GM12875 (cell line): ENCODE measurements around the gene KLF11.

ENCODE experiments used
- H3K4me3 ChIP-seq: one replicate; pipeline ENCODE4 v1.5.1; 2011; ENCODE audit warnings: low read depth, low read length, control low read depth
- CTCF ChIP-seq: IDR thresholded peaks from 2 replicates; pipeline ENCODE4 v1.5.1; 2011; ENCODE audit warnings: low read depth, mild to moderate bottlenecking, control low read depth, inconsistent platforms, low read length, moderate library complexity, borderline replicate concordance; ENCODE audit not compliant: insufficient read depth

KLF11 gene

GRCh38 chr2:10083692-10084211 is 40.4 kb downstream of the KLF11 start:
- no peak overlapping the region for H3K4me3 ChIP-seq
- no peak for TF ChIP-seq CTCF

GRCh38 chr2:10084223-10084865 is 41.0 kb downstream of the KLF11 start:
- no peak for TF ChIP-seq CTCF
- no peak overlapping the region for H3K4me3 ChIP-seq

- no peak for TF ChIP-seq CTCF
- H3K4me3 ChIP-seq, result no peak overlapping the region
Measured at GRCh38 chr2:10085043-10085667, 41.8 kb downstream of the KLF11 start.

- H3K4me3 ChIP-seq, result no peak overlapping the region
Measured at GRCh38 chr2:10085668-10086059, 42.3 kb downstream of the KLF11 start.

GRCh38 chr2:10086950-10087349 is 43.6 kb downstream of the KLF11 start:
- no peak overlapping the region for H3K4me3 ChIP-seq
- TF ChIP-seq CTCF, result no peak

More at GRCh38 chr2:10085668-10086059, 42.3 kb downstream of the KLF11 start:
- no peak for TF ChIP-seq CTCF

- TF ChIP-seq CTCF, result no peak
- H3K4me3 ChIP-seq, result no peak overlapping the region
Measured at GRCh38 chr2:10087360-10087759, 44.0 kb downstream of the KLF11 start.

- no peak overlapping the region for H3K4me3 ChIP-seq
- no peak for TF ChIP-seq CTCF
Measured at GRCh38 chr2:10089565-10090190, 46.3 kb downstream of the KLF11 start.
